ENCODE data around the gene UBC.
"Not testable (repeated sequence)": the region's sequence is repeated elsewhere in the genome, so short reads cannot be mapped to it uniquely, and the experiment has no call there.

DNA sequence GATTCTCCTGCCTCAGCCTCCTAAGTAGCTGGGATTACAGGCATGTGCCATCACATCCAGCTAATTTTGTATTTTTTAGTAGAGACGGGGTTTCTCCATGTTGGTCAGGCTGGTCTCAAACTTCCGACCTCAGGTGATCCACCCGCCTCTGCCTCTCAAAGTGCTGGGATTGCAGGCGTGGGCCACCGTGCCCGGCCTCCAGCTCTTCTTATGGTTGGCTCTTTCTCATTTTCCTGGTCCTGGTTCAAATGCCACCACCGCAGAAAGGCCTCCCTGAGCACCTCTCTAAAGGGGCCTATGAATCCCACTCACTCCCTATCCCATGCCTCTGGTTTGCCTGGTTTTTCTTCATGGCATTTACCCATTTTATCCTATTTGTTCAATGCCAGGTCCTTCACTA, 11.3 kb upstream of the UBC start:
- TF ChIP-seq POLR2A, CTCF (IDR thresholded peaks at IDR 0.05): not testable (repeated sequence)
